Fibroblast of skin of left biceps (primary cell): ENCODE results near the gene SERPINF2.
A peak's percentile ranks its signal among the peaks of the same experiment; 100 is the strongest.

Experiments
- DNase-seq, 2 experiments: peaks; one replicate each; pipeline ENCODE4 v3.0.0-alpha.2; 2013; ENCODE audit warnings: low read depth in 2 of 2

SERPINF2 gene

GRCh38 chr17:1716076-1716911, 26.4 kb upstream of the SERPINF2 start:
- peak; percentile 100 for DNase-seq

GRCh38 chr17:1716912-1717695, 25.6 kb upstream of the SERPINF2 start:
- peak; percentile 97 for DNase-seq

GRCh38 chr17:1718362-1719165, 24.1 kb upstream of the SERPINF2 start:
- DNase-seq = no peak

GRCh38 chr17:1720856-1721386, 21.8 kb upstream of the SERPINF2 start:
- no peak for DNase-seq

- DNase-seq = peak in 1 of 2 experiments; percentile 55
These were observed 20.6 kb upstream of the SERPINF2 start for GRCh38 chr17:1722022-1722421.

GRCh38 chr17:1724351-1724868, 18.3 kb upstream of the SERPINF2 start, which contains the start of gene WDR81:
Gene WDR81, plus strand, starts transcription at chr17:1724704. Its CDS starts 256 bp downstream, at chr17:1724960.
- peak in 1 of 2 experiments; percentile 53 for DNase-seq

- DNase-seq = no peak
These were observed 17.6 kb upstream of the SERPINF2 start for GRCh38 chr17:1724869-1725641.

- no peak for DNase-seq
These were observed 16.8 kb upstream of the SERPINF2 start for GRCh38 chr17:1725642-1726511.

GRCh38 chr17:1726626-1727257, 15.9 kb upstream of the SERPINF2 start:
- DNase-seq = no peak

- no peak for DNase-seq
These were observed 15.3 kb upstream of the SERPINF2 start for GRCh38 chr17:1727258-1727789.

- DNase-seq = no peak
These were observed 14.6 kb upstream of the SERPINF2 start for GRCh38 chr17:1727876-1728630.

GRCh38 chr17:1729966-1730325, 12.7 kb upstream of the SERPINF2 start:
- DNase-seq = no peak

- no peak for DNase-seq
These were observed 12.1 kb upstream of the SERPINF2 start for GRCh38 chr17:1730326-1731193.

GRCh38 chr17:1731194-1731506, 11.5 kb upstream of the SERPINF2 start:
- no peak for DNase-seq

- no peak for DNase-seq
These were observed 10.3 kb upstream of the SERPINF2 start for GRCh38 chr17:1732241-1732832.

GRCh38 chr17:1732833-1733321, 9.8 kb upstream of the SERPINF2 start:
- no peak for DNase-seq

GRCh38 chr17:1733759-1734158, 8.9 kb upstream of the SERPINF2 start:
- no peak for DNase-seq
